ENCODE measurements around the gene ZNF597. TPM values are rescaled to one million over a fixed set of nuclear protein-coding genes. Genes with fewer than 3 reads are reported as not detected.

ZNF597 gene
- total and polyA plus RNA-seq, 7 donors: 0.69 to 2.5 (median 1.5) TPM

DNA sequence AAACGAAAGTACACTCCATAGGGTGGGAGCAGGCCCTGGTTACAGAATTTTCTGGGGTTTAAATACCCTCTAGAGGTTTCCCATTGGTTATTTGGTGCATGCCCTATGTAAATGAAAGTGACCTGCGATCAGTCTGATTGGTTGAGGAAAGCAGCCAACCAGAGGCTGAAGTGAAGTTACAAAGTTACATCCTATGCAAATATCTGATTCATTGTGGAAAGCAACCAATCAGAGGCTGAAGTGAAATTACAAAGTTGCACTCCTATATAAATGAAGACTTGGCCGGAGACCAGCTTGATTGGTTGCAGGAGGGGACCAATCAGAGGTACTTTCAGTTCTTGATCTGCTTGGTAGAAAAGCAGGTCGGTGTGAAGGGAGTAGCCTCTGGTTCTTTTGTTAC, 24.6 kb upstream of the ZNF597 start:
- no peak for DNase-seq
- H3K4me3 ChIP-seq: no peak overlapping the region
- H3K27ac ChIP-seq: no peak overlapping the region
- intact Hi-C loops (cut with DNase I): no loop called here
- H3K9me3 ChIP-seq: no peaks in the 10 kb centered on the region
- peaks cover 0 to 43% (median 25%) of the 10 kb centered on the region in 4 donors for H3K4me1 ChIP-seq
- TF ChIP-seq POLR2AphosphoS5 (IDR thresholded peaks at IDR 0.05) (no peak), EP300 (IDR thresholded peaks at IDR 0.05) (no peak), POLR2A (IDR thresholded peaks at IDR 0.05) (no peak)
- TF ChIP-seq, protein P1, sequence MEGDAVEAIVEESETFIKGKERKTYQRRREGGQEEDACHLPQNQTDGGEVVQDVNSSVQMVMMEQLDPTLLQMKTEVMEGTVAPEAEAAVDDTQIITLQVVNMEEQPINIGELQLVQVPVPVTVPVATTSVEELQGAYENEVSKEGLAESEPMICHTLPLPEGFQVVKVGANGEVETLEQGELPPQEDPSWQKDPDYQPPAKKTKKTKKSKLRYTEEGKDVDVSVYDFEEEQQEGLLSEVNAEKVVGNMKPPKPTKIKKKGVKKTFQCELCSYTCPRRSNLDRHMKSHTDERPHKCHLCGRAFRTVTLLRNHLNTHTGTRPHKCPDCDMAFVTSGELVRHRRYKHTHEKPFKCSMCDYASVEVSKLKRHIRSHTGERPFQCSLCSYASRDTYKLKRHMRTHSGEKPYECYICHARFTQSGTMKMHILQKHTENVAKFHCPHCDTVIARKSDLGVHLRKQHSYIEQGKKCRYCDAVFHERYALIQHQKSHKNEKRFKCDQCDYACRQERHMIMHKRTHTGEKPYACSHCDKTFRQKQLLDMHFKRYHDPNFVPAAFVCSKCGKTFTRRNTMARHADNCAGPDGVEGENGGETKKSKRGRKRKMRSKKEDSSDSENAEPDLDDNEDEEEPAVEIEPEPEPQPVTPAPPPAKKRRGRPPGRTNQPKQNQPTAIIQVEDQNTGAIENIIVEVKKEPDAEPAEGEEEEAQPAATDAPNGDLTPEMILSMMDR (IDR thresholded peaks at IDR 0.05): no peak
- WGBS, 2 donors: 77 to 85% methylated on average over 4 of the region's 4 CpGs
- peaks cover 0 to 11% (median 6%) of the 10 kb centered on the region in 4 donors for H3K36me3 ChIP-seq
- H3K27me3 ChIP-seq: no peaks in the 10 kb centered on the region

DNA sequence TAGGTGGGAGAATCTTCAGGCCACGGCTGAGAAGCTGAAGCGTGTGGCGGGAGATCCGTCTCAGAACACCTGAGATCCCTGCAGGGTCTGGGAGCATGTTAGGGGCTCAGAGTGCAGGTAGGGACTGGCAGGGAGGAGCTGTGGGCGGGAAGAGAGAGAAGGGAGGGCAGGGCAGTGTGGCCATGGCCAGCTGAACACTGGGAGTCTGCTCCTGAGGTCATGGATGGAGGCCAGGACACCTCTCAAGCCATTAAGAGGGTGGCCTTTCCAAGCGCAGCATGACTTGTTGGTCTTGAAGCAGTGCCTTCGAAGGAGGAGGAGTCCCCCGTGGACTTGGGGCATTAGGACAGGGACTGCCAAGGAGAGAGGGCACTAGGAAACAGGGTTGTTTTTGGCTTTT, 23.9 kb upstream of the ZNF597 start:
- Histone ChIP-seq H3K36me3 (peaks cover 0 to 10% (median 6%) of the 10 kb centered on the region in 4 donors), H3K27me3 (no peaks in the 10 kb centered on the region), H3K27ac (no peak overlapping the region), H3K4me1 (peaks cover 0 to 47% (median 28%) of the 10 kb centered on the region in 4 donors), H3K4me3 (no peak overlapping the region), H3K9me3 (no peaks in the 10 kb centered on the region)
- TF ChIP-seq EP300 (IDR thresholded peaks at IDR 0.05) (no peak), POLR2AphosphoS5 (IDR thresholded peaks at IDR 0.05) (no peak), POLR2A (IDR thresholded peaks at IDR 0.05) (no peak)
- TF ChIP-seq, protein P1 (IDR thresholded peaks at IDR 0.05): no peak
- WGBS, 2 donors: 96 to 97% methylated on average over 8 of the region's 8 CpGs
- intact Hi-C loops (cut with DNase I): no loop called here
- no peak for DNase-seq

DNA sequence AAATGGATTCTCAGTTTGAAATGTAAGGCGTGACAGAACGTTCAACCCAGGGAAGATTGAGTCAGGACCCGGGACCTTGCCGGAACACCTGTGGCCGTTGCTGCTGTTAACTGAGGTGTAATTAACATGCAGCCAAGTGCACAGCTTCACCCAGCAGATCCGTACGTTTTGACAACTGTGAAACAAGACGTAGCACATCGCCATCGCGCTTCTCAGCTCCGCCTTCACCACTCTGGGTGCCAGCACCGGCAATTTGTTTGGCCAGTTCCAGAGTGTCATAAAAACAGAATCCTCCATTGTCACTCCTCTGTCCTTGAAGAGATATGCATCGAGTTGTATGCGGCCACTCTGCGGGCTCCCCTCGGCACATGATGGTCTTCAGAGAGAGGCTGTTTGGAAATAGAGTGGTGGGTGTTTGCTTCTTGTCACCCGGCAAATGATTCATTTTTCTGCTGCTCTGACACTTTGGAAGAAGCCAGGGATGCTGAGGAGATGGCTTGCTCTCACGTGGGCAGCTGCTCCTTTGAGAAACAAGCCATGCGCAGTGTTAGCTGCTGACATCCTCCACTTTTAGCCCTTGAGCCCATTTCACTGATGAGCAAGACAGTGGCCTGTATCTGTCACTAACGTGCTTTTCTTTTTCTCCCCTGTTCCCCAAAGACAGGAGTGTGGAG, 22.7 kb upstream of the ZNF597 start:
- 43 to 83% methylated on average over 21 of the region's 21 CpGs for WGBS, 2 donors
- H3K9me3 ChIP-seq: no peaks in the 10 kb centered on the region
- no peak overlapping the region for H3K4me3 ChIP-seq
- no peak for DNase-seq
- peaks cover 0 to 7% (median 6%) of the 10 kb centered on the region in 4 donors for H3K36me3 ChIP-seq
- H3K4me1 ChIP-seq: peaks cover 0 to 58% (median 37%) of the 10 kb centered on the region in 4 donors
- TF ChIP-seq, protein P1 (IDR thresholded peaks at IDR 0.05): no peak
- TF ChIP-seq EP300 (IDR thresholded peaks at IDR 0.05) (no peak), POLR2AphosphoS5 (IDR thresholded peaks at IDR 0.05) (no peak), POLR2A (IDR thresholded peaks at IDR 0.05) (no peak)
- H3K27ac ChIP-seq: no peak overlapping the region
- H3K27me3 ChIP-seq: no peaks in the 10 kb centered on the region
- intact Hi-C loops (cut with DNase I): no loop called here

DNA sequence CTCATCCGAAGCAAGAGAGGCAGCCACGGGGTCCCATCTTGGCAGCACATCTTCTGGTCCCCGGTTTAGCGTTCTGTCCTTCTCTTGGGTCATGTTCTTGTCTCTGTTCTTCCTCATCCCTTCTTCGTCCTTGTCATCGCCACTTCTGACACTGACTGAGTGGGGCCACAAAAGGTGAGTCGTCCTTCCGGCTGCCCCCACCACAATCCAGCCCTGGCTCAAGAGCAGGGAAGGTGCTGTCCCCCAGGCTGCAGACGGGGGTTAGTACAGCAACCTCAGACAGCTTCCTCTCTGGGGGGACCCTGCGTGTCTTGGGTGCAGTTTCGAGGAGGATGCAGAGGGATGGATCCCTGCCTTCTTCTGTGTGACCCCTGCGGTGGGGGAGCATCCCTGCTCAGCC, 22.0 kb upstream of the ZNF597 start:
- no peaks in the 10 kb centered on the region for H3K9me3 ChIP-seq
- no peak overlapping the region for H3K27ac ChIP-seq
- WGBS, 2 donors: 89 to 96% methylated on average over 12 of the region's 12 CpGs
- intact Hi-C loops (cut with DNase I): no loop called here
- no peaks in the 10 kb centered on the region for H3K27me3 ChIP-seq
- no peak for DNase-seq
- no peak overlapping the region for H3K4me3 ChIP-seq
- TF ChIP-seq POLR2A (IDR thresholded peaks at IDR 0.05) (no peak), POLR2AphosphoS5 (IDR thresholded peaks at IDR 0.05) (no peak), EP300 (IDR thresholded peaks at IDR 0.05) (no peak)
- TF ChIP-seq, protein P1 (IDR thresholded peaks at IDR 0.05): no peak
- H3K4me1 ChIP-seq: peaks cover 0 to 64% (median 44%) of the 10 kb centered on the region in 4 donors
- H3K36me3 ChIP-seq: peaks cover 0 to 7% (median 6%) of the 10 kb centered on the region in 4 donors

Measured in sigmoid colon (tissue), 7 donors.